GM13976 (cell line): ENCODE data around the gene LENG1.
A peak's percentile ranks its signal among the peaks of the same experiment; 100 is the strongest.

Experiments
- DNase-seq: peaks from one replicate; pipeline ENCODE4 v3.0.0; 2012; ENCODE audit warnings: low spot score
- in situ Hi-C: fragments of 300-500 bp; cut with MboI; formaldehyde crosslinking; loops from one replicate; pipeline ENCODE4 v1.12.0; 2022; ENCODE audit warnings: low sequenced_read_pairs, mixed read lengths, inconsistent platforms; ENCODE audit not compliant: unreplicated experiment
- TF ChIP-seq, protein P1 (sequence below): IDR thresholded peaks from 2 replicates; pipeline ENCODE4 v1.5.1; 2012; ENCODE audit warnings: borderline replicate concordance, mild to moderate bottlenecking; ENCODE audit not compliant: insufficient read depth; ENCODE audit errors: extremely low read depth, missing control alignments, control extremely low read depth

Gene LENG1

DNA sequence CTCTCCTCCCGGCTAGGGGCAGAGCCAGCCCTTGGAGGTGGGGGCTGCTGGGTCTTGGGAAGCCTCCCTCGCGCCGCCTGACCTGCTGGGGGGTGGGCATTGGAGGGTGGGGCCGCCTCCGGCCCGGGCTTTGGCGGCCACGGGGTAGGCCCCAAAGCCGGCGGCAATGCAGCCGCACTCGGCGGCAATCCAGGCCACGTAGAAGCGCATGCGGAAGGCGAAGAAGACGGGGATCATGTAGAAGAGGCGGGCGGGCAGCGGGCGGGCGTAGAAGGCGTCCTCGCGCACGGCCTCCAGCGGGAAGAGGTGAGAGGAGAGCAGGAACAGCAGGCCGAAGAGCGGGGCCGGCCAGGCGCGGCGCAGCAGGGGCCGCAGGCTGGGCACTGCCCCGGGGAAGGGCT is 21.2 kb upstream of the LENG1 start:
- in situ Hi-C loops = no loop called here
- no peak for DNase-seq
- TF ChIP-seq, protein P1, sequence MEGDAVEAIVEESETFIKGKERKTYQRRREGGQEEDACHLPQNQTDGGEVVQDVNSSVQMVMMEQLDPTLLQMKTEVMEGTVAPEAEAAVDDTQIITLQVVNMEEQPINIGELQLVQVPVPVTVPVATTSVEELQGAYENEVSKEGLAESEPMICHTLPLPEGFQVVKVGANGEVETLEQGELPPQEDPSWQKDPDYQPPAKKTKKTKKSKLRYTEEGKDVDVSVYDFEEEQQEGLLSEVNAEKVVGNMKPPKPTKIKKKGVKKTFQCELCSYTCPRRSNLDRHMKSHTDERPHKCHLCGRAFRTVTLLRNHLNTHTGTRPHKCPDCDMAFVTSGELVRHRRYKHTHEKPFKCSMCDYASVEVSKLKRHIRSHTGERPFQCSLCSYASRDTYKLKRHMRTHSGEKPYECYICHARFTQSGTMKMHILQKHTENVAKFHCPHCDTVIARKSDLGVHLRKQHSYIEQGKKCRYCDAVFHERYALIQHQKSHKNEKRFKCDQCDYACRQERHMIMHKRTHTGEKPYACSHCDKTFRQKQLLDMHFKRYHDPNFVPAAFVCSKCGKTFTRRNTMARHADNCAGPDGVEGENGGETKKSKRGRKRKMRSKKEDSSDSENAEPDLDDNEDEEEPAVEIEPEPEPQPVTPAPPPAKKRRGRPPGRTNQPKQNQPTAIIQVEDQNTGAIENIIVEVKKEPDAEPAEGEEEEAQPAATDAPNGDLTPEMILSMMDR = no peak

DNA sequence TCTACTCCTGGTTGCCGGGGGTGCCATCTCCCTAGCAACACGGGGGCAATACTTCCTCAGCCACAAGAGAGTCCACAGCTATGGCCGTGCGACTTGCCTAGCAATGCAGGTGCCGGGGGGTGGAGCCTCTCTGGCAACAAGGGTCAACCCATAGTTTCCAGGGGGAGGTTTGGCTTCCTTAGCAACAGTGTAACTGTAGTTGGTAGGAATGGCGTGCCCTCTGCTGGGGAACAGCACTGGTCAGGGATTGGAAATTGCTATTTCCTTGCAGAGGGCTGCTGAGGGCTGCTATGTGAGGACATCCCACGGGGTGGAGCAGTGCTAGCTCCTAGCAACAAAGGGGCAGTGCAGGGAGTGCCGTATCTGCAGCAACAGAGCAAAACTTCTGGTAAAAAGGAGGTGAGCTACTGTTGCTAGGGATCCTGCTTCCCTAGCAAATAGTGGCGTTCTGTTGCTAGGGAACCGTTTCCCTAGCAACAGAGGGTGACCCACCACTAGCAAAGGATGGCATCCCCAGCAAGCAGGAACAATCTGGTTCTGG is 20.5 kb upstream of the LENG1 start:
- peak; percentile 25 for DNase-seq
- TF ChIP-seq, protein P1 = no peak
- in situ Hi-C loops = no loop called here

DNA sequence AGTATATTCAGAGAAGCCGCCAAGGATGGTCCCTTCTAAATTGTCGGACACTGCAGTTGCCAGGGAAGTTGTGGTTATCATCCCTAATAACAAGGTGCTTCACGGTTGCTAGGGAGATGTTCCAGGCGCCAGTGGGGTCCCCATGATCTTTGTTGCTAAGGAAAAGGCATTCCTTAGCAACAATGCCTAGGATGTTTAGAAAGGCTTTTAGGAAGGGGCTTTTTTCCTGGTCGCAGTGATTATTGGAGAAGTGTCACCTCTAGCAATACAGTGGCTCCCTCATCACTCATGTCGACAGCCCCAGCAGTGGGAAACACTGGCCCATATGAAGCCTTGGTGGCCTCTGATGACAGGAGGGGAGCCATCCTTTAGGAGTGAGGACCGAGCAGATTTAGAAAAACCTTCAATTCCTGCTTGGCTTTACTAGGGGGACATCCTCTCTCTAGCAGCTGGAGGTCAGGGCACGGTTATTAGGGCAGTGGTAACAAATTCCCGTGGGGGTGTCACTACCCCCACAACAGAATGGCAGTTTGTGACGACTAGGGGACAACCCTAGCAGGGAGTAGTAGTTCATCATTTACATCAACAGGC is 19.8 kb upstream of the LENG1 start:
- TF ChIP-seq, protein P1 = no peak
- DNase-seq = no peak
- in situ Hi-C loops = no loop called here

DNA sequence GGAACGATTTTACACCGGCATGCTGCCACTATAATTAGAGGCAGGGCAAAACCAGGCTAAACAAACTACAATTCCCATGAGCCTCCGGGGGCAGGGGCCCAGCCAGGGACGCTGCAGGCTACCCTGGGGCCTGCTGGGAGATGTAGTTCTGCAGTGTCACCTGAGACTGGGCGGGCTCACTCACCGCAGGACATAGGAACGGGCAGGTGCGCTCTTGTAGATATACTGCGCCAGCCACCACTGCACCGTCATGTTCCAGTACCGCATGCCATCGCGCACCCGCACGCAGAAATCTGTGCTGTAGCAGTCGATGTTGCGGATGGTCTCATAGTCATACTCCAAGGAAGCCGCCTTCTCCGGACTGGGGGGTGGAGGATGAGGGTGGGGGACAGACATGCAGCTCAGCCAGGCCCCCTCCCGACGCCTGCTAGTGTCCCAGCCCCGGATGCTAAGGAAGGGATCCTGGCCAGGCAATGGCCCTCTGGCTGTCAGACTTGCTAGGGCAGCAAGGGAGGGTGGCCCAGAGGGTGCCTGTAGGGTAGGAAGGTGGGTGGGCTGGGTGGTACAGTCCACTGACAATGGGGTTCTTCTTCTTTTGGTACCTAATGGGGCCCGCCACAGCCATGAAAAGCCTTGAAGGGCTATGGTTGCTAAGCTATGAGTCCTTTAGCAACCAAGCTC is 19.2 kb upstream of the LENG1 start:
- in situ Hi-C loops = no loop called here
- no peak for DNase-seq
- TF ChIP-seq, protein P1 = no peak

DNA sequence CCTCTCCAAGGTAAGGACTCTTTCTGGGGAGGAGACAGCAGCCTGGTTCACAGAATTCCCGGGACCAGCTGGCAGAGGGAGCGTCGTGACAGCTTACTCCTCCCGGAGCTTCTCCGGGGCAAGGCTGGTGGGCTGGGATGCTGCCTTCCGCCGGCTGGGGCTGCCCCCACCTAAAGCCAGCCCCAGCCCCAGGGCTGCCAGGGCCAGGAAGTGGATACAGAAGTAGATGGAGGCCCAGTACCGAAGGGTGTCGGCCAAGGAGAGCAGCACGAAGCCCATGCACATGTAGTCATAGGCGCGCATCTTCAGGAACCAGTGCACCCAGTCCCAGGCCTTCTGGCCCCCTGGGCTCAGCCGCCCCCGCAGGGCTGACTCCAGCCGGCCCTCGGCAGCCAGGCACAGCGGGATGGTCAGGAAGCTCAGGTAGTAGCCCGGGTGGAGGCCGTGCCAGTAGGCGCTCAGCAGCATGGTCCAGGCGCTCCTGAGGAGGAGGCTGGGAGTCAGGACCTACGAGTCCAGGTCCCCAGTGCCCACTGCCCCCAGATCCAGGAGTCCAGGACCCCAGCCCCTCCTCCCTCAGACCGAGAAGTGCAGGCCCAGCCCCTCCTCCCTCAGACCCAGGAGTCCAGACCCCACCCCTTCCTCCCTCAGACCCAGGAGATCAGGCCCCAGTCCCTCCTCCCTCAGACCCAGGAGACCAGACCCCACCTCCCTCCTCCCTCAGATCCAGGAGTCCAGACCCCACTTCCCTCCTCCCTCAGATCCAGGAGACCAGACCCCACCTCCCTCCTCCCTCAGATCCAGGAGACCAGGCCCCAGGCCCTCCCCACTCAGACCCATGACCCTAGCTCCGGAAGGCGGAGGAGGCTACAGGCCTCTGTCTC is 14.7 kb upstream of the LENG1 start:
- DNase-seq = no peak
- TF ChIP-seq, protein P1 = no peak
- in situ Hi-C loops = no loop called here

DNA sequence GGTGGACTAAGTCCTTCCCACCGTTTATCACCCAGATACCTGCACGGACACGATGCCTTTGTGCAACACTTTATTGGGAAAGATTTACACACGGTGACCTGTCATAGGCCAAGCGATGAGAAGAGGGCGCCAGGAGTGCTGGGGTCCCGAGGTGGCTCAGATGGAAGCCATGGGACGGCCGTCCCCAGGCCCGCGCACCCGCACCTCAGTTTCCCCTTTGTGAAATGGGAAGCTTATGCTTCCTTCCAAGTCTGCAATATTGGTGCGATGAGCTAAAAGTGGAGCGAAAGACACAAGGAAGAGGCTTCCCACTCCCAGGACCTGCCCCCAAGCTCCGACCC is 13.8 kb upstream of the LENG1 start:
- TF ChIP-seq, protein P1 = no peak
- no peak for DNase-seq
- in situ Hi-C loops = no loop called here
